Measurements from ENCODE around the gene KDSR.

DNA sequence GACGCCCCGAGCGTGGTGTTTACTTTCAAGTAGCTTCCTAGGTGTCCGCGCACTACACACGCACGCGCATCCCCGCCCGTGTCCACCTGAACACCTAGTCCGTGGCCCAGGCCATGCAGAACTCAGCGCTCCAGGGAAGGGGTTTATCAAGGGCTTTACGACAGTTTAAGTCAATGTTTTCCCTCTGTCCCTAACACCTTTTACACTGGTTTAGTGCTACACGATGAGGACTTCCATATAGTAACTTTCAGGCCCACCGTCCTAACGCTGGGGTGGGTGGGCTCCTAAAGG is 46.1 kb downstream of the KDSR start:
- TF ChIP-seq ZNF274 (IDR thresholded peaks at IDR 0.05; ENCODE audit: low read depth, low read length), result no peak
- TF ChIP-seq YY1 (IDR thresholded peaks at IDR 0.05; ENCODE audit: insufficient read depth, insufficient read length), result no peak

Data from NT2/D1 (cell line).